Activated T-helper 1 cell treated with anti-CD3 and anti-CD28 coated beads, Interleukin-12 subunit alpha, Interleukin-12 subunit beta, Interleukin-2, Interleukin-4 antibody, amounts not matched to agents 30 ng/mL and 10 ng/mL and 1 ng/mL, durations not matched to agents 14 hours and 24 hours and 36 hours (primary cell): ENCODE results near the gene STRAP. TPM values are rescaled to one million over a fixed set of nuclear protein-coding genes. Genes with fewer than 3 reads are reported as not detected.

ENCODE experiments used
- DNase-seq: peaks from one replicate; pipeline ENCODE4 v3.0.0; 2021; ENCODE audit warnings: low spot score
- H3K27ac Mint-ChIP-seq: one replicate; pipeline ENCODE4 v1.8.0; 2021; ENCODE audit warnings: mild to moderate bottlenecking, mixed read lengths
- H3K27me3 Mint-ChIP-seq: one replicate; pipeline ENCODE4 v1.8.0; 2022; ENCODE audit warnings: mild to moderate bottlenecking, moderate library complexity, mixed read lengths; ENCODE audit not compliant: insufficient read depth
- H3K36me3 Mint-ChIP-seq: one replicate; pipeline ENCODE4 v1.8.0; 2021; ENCODE audit warnings: low read depth, mixed read lengths
- H3K4me1 Mint-ChIP-seq: one replicate; pipeline ENCODE4 v1.8.0; 2021; ENCODE audit warnings: low read depth, mixed read lengths
- H3K4me3 Mint-ChIP-seq: one replicate; pipeline ENCODE4 v1.8.0; 2021; ENCODE audit warnings: mild to moderate bottlenecking, moderate library complexity, mixed read lengths
- H3K9me3 Mint-ChIP-seq: one replicate; pipeline ENCODE4 v1.8.0; 2021; ENCODE audit warnings: mixed read lengths
- intact Hi-C: fragments of 100-400 bp; cut with micrococcal nuclease; formaldehyde crosslinking; loops from one replicate; pipeline ENCODE4 v1.15.1; 2024
- total RNA-seq: library from RNA; stranded (reverse); gene quantifications from 2 replicates; pipeline ENCODE4 v1.2.3, GENCODE V29; 2022

STRAP gene
- total RNA-seq: 147 and 156 TPM in 2 replicates

DNA sequence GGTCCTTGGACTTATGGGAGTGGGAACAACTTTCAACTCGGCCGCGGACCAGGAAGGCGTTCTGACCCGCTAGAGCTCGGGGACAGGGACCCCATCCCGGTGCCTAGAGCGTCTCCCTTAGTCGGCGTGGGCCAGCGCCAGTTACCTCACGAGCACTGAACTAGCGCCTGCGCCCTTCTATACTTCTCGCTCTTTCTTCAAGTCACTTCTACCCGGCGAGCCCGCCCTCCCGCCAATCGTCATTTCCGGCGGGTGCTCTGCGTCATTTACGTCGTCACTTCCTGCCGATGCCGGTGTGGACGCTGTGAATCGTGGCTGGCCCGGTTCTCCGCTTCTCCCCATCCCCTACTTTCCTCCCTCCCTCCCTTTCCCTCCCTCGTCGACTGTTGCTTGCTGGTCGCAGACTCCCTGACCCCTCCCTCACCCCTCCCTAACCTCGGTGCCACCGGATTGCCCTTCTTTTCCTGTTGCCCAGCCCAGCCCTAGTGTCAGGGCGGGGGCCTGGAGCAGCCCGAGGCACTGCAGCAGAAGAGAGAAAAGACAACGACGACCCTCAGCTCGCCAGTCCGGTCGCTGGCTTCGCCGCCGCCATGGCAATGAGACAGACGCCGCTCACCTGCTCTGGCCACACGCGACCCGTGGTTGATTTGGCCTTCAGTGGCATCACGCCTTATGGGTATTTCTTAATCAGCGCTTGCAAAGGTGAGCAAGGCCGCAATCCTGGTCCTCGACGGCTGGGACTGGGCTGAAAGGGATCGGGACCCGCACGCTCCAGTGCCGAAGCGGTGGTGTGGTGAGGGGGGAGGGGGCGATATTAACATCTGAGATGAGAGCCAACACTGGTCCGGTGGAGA is at the start of gene STRAP:
TSS of gene STRAP (plus strand) at position 270 of the 854 bp plus-strand sequence. CDS start at position 591, 321 bp downstream.
- peak within 1 kb of the TSS; percentile 97 for H3K4me3 Mint-ChIP-seq
- H3K27ac Mint-ChIP-seq: peak within 1 kb of the TSS; percentile 99
- peaks cover 59% of the 10 kb centered on the region for H3K4me1 Mint-ChIP-seq
- peak; percentile 94 for DNase-seq
- H3K36me3 Mint-ChIP-seq: peaks cover 25% of the 10 kb centered on the region
- H3K9me3 Mint-ChIP-seq: no peaks in the 10 kb centered on the region
- intact Hi-C loops: loop anchor here (1.0 to 10.0 kb wide), 12 partner anchors 17 to 1625 kb away; partner anchors contain the start of genes ARHGDIB, C12orf60, DERA and EPS8
- H3K27me3 Mint-ChIP-seq: no peaks in the 10 kb centered on the region

- no peak overlapping the region for H3K4me3 Mint-ChIP-seq
- no peaks in the 10 kb centered on the region for H3K9me3 Mint-ChIP-seq
- no peak for DNase-seq
- no peaks in the 10 kb centered on the region for H3K4me1 Mint-ChIP-seq
- intact Hi-C loops: no loop called here
- H3K36me3 Mint-ChIP-seq: no peaks in the 10 kb centered on the region
- H3K27me3 Mint-ChIP-seq: peaks cover 6% of the 10 kb centered on the region
- no peak overlapping the region for H3K27ac Mint-ChIP-seq
Measured at GRCh38 chr12:15834575-15834974, 47.6 kb upstream of the STRAP start.

DNA sequence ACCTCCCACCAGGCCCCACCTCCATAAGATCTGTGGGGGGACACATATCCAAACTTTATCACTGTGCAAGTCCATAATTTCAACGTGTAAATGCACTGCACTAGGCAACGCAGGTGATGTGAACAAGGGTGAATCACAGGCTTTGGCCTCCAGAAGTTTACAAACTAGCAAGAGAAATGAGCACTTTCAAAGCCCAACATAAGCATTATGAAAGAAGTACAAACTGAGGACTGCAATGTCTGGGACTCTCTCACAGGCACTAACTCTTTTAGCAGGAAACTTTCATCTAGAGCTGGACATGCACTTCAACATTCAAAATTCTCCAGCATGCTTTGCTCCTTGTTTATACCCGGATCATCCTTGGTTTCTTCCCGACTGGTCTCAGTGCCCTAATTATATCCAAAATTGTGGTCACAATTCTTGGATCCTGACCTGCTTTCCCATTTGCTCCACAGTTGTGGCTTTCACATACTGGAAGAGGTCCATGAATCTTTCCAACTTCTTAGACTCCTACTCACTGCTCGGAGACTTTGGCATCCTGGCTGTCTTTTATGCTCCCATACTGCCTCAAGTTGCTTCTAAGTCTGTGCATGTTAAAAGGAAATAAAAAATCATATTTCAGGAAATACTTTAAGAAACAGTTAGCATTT is 44.9 kb upstream of the STRAP start:
- no peaks in the 10 kb centered on the region for H3K4me1 Mint-ChIP-seq
- H3K36me3 Mint-ChIP-seq: no peaks in the 10 kb centered on the region
- DNase-seq: no peak
- peaks cover 10% of the 10 kb centered on the region for H3K27me3 Mint-ChIP-seq
- intact Hi-C loops: no loop called here
- no peak overlapping the region for H3K4me3 Mint-ChIP-seq
- no peaks in the 10 kb centered on the region for H3K9me3 Mint-ChIP-seq
- no peak overlapping the region for H3K27ac Mint-ChIP-seq

GRCh38 chr12:15839041-15839440 is 43.1 kb upstream of the STRAP start:
- H3K27ac Mint-ChIP-seq: no peak overlapping the region
- no peak for DNase-seq
- H3K27me3 Mint-ChIP-seq: peaks cover 10% of the 10 kb centered on the region
- intact Hi-C loops: no loop called here
- H3K4me1 Mint-ChIP-seq: no peaks in the 10 kb centered on the region
- H3K4me3 Mint-ChIP-seq: no peak overlapping the region
- no peaks in the 10 kb centered on the region for H3K9me3 Mint-ChIP-seq
- H3K36me3 Mint-ChIP-seq: no peaks in the 10 kb centered on the region

DNA sequence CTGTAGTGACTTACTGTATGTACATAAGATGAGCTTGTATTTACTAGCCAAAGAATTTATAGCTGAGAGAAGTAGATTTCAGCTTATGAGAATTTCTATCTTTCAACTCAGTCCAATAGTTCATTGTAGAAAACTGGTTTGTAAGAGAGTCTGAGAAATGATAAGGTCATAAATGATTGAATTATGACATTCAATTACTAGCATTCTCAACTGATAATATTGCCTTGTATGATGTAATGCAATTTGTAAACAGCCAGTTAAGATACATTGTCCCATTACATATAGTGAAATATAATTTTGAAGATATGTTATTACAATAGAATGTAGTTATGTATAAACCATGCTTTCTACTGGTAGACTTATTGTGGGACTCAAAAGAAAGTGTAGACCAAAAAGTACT is 42.5 kb upstream of the STRAP start:
- Mint-ChIP-seq H3K27ac (no peak overlapping the region), H3K4me1 (no peaks in the 10 kb centered on the region), H3K9me3 (no peaks in the 10 kb centered on the region), H3K4me3 (no peak overlapping the region), H3K36me3 (no peaks in the 10 kb centered on the region), H3K27me3 (peaks cover 10% of the 10 kb centered on the region)
- DNase-seq: no peak
- intact Hi-C loops: no loop called here

- Mint-ChIP-seq H3K4me3 (no peak overlapping the region), H3K9me3 (no peaks in the 10 kb centered on the region), H3K4me1 (no peaks in the 10 kb centered on the region), H3K27ac (no peak overlapping the region), H3K36me3 (no peaks in the 10 kb centered on the region), H3K27me3 (peaks cover 10% of the 10 kb centered on the region)
- no peak for DNase-seq
- intact Hi-C loops: no loop called here
Measured at GRCh38 chr12:15842108-15842507, 40.1 kb upstream of the STRAP start.

DNA sequence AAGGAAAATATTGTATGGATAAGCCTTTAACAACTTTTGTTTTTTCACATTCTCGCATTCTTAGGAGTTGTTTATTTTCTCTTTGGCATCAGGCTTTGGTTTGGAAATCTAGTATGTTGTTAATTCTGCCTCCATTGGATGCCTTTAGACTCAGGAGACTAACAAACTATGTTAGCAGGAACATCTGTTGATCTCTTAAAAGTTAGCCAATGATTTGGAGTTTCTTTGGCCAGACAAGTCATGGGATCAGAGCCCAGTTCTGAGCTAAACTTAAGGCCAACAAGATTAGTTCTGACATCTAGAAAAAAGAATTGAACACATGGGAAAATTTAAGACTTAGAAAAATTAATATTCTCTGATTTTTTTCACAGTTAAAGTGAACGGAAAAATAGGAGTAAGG is 35.3 kb upstream of the STRAP start:
- Mint-ChIP-seq H3K9me3 (no peaks in the 10 kb centered on the region), H3K4me1 (no peaks in the 10 kb centered on the region), H3K36me3 (no peaks in the 10 kb centered on the region), H3K27ac (no peak overlapping the region), H3K27me3 (peaks cover 4% of the 10 kb centered on the region), H3K4me3 (no peak overlapping the region)
- intact Hi-C loops: no loop called here
- no peak for DNase-seq

- DNase-seq: no peak
- H3K9me3 Mint-ChIP-seq: no peaks in the 10 kb centered on the region
- no peak overlapping the region for H3K4me3 Mint-ChIP-seq
- no peaks in the 10 kb centered on the region for H3K4me1 Mint-ChIP-seq
- no peak overlapping the region for H3K27ac Mint-ChIP-seq
- H3K36me3 Mint-ChIP-seq: no peaks in the 10 kb centered on the region
- intact Hi-C loops: no loop called here
- H3K27me3 Mint-ChIP-seq: peaks cover 4% of the 10 kb centered on the region
Measured at GRCh38 chr12:15848606-15849005, 33.6 kb upstream of the STRAP start.

GRCh38 chr12:15851045-15851620 is 31.1 kb upstream of the STRAP start:
- intact Hi-C loops: no loop called here
- no peaks in the 10 kb centered on the region for H3K9me3 Mint-ChIP-seq
- H3K36me3 Mint-ChIP-seq: no peaks in the 10 kb centered on the region

DNA sequence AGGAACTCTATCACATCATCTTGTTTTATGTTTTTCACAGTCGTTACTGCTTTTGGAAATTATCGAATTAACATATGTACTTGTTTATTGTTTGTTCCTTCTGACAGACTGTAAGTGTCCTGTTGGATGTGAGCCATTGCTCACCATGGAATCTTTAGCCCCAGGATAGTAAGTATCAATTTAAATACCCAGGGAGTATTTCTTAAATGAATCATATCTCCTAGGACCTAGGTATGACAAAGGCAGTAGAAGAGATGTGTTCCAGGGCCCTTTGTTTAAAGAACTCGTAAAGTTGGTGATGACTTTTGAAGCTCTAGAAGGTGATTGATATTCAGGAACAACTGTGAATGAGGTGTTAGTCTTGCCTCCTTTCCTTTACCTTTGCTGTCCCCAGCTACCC is 30.3 kb upstream of the STRAP start:
- Mint-ChIP-seq H3K27ac (no peak overlapping the region), H3K4me1 (no peaks in the 10 kb centered on the region), H3K4me3 (no peak overlapping the region), H3K27me3 (peaks cover 4% of the 10 kb centered on the region), H3K9me3 (no peaks in the 10 kb centered on the region), H3K36me3 (no peaks in the 10 kb centered on the region)
- intact Hi-C loops: no loop called here
- no peak for DNase-seq

More at GRCh38 chr12:15851045-15851620, 31.1 kb upstream of the STRAP start:
- H3K4me3 Mint-ChIP-seq: no peak overlapping the region
- no peak overlapping the region for H3K27ac Mint-ChIP-seq
- no peaks in the 10 kb centered on the region for H3K4me1 Mint-ChIP-seq
- DNase-seq: no peak
- H3K27me3 Mint-ChIP-seq: peaks cover 4% of the 10 kb centered on the region

DNA sequence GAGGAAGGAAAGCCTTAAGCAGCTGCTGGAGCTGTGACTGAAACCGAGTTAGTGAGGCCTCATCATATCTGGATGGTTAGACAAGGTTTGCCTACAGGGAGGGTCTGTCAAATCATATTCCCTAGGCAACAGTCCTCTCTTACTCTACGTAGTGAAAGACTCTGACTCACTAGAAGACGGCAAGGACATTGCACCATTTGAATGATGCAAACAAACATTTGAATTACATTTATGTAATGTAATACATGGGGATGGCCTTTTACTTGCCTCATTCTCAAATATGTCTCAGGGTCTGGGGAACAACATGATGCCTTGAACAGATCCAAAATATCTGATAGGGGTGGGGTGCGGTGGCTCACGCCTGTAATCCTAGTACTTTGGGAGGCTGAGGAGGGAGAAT is 29.8 kb upstream of the STRAP start:
- intact Hi-C loops: no loop called here
- H3K36me3 Mint-ChIP-seq: no peaks in the 10 kb centered on the region
- no peak overlapping the region for H3K4me3 Mint-ChIP-seq
- no peak overlapping the region for H3K27ac Mint-ChIP-seq
- DNase-seq: no peak
- peaks cover 4% of the 10 kb centered on the region for H3K27me3 Mint-ChIP-seq
- no peaks in the 10 kb centered on the region for H3K9me3 Mint-ChIP-seq
- H3K4me1 Mint-ChIP-seq: no peaks in the 10 kb centered on the region

GRCh38 chr12:15853877-15854276 is 28.3 kb upstream of the STRAP start:
- no peaks in the 10 kb centered on the region for H3K9me3 Mint-ChIP-seq
- H3K27ac Mint-ChIP-seq: no peak overlapping the region
- H3K27me3 Mint-ChIP-seq: peaks cover 12% of the 10 kb centered on the region
- no peaks in the 10 kb centered on the region for H3K36me3 Mint-ChIP-seq
- intact Hi-C loops: no loop called here
- DNase-seq: no peak
- H3K4me1 Mint-ChIP-seq: no peaks in the 10 kb centered on the region
- H3K4me3 Mint-ChIP-seq: no peak overlapping the region

GRCh38 chr12:15854916-15855315 is 27.3 kb upstream of the STRAP start:
- Mint-ChIP-seq H3K27ac (no peak overlapping the region), H3K36me3 (no peaks in the 10 kb centered on the region), H3K4me1 (no peaks in the 10 kb centered on the region), H3K9me3 (no peaks in the 10 kb centered on the region), H3K27me3 (peaks cover 11% of the 10 kb centered on the region), H3K4me3 (no peak overlapping the region)
- no peak for DNase-seq
- intact Hi-C loops: loop anchor here (5.0 kb wide), 1 partner anchor 63 kb away; no protein-coding TSS in a partner anchor
